Calu3 (cell line): ENCODE data around the gene NHEJ1. TPM values are rescaled to one million over a fixed set of nuclear protein-coding genes. Genes with fewer than 3 reads are reported as not detected.

ENCODE experiments used
- BruUV-seq: library from RNA; stranded (reverse); fragments of 400-500 nt; replicated peaks from 2 replicates; lab custom pipeline; 2021; lab: Mats Ljungman, UMichigan
- CTCF ChIA-PET: fragments of 300-600 bp; sonication (Branson Sonifier 250); formaldehyde crosslinking; loops from one replicate; lab custom pipeline; 2022; ENCODE audit warnings: antibody characterized with exemption; lab: Charles Lee
- DNase-seq: peaks from one replicate; pipeline ENCODE4 v3.0.0; 2022
- H3K27ac Mint-ChIP-seq: one replicate; pipeline ENCODE4 v1.8.0; 2022; ENCODE audit warnings: mixed read lengths; ENCODE audit not compliant: unreplicated experiment
- H3K27me3 Mint-ChIP-seq: one replicate; pipeline ENCODE4 v1.8.0; 2022; ENCODE audit warnings: mixed read lengths; ENCODE audit not compliant: unreplicated experiment
- H3K36me3 Mint-ChIP-seq: one replicate; pipeline ENCODE4 v1.8.0; 2022; ENCODE audit warnings: mild to moderate bottlenecking, moderate library complexity, mixed read lengths; ENCODE audit not compliant: insufficient read depth, unreplicated experiment
- H3K4me1 Mint-ChIP-seq: one replicate; pipeline ENCODE4 v1.8.0; 2022; ENCODE audit warnings: mild to moderate bottlenecking, low read depth, mixed read lengths; ENCODE audit not compliant: unreplicated experiment
- H3K4me3 Mint-ChIP-seq: one replicate; pipeline ENCODE4 v1.8.0; 2022; ENCODE audit warnings: mild to moderate bottlenecking, low read depth, moderate library complexity, mixed read lengths; ENCODE audit not compliant: unreplicated experiment
- H3K9me3 Mint-ChIP-seq: one replicate; pipeline ENCODE4 v1.8.0; 2022; ENCODE audit warnings: low read depth, mixed read lengths; ENCODE audit not compliant: unreplicated experiment
- intact Hi-C: fragments of 100-400 bp; cut with micrococcal nuclease; formaldehyde crosslinking; loops from one replicate; pipeline ENCODE4 v1.10.0; 2022; ENCODE audit not compliant: unreplicated experiment
- total RNA-seq: library from RNA; stranded (reverse); gene quantifications from 2 replicates; pipeline ENCODE4 v1.2.3, GENCODE V29; 2022
- TF ChIP-seq, protein P1 (sequence below): fragments of 200-600 bp; IDR thresholded peaks from one replicate; pipeline ENCODE4 v1.8.0; 2022; ENCODE audit warnings: antibody characterized with exemption; ENCODE audit not compliant: unreplicated experiment

The NHEJ1 gene
- total RNA-seq, 1 experiment from 2014 or later: 12.4 TPM

GRCh38 chr2:219173176-219173575 is 12.6 kb upstream of the NHEJ1 start:
- intact Hi-C loops: no loop called here
- TF ChIP-seq, protein P1, sequence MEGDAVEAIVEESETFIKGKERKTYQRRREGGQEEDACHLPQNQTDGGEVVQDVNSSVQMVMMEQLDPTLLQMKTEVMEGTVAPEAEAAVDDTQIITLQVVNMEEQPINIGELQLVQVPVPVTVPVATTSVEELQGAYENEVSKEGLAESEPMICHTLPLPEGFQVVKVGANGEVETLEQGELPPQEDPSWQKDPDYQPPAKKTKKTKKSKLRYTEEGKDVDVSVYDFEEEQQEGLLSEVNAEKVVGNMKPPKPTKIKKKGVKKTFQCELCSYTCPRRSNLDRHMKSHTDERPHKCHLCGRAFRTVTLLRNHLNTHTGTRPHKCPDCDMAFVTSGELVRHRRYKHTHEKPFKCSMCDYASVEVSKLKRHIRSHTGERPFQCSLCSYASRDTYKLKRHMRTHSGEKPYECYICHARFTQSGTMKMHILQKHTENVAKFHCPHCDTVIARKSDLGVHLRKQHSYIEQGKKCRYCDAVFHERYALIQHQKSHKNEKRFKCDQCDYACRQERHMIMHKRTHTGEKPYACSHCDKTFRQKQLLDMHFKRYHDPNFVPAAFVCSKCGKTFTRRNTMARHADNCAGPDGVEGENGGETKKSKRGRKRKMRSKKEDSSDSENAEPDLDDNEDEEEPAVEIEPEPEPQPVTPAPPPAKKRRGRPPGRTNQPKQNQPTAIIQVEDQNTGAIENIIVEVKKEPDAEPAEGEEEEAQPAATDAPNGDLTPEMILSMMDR: no peak
- peaks cover 19% of the 10 kb centered on the region for H3K4me1 Mint-ChIP-seq
- H3K9me3 Mint-ChIP-seq: no peaks in the 10 kb centered on the region
- peaks cover 41% of the 10 kb centered on the region for H3K36me3 Mint-ChIP-seq
- no TSS peak for BruUV-seq
- H3K27me3 Mint-ChIP-seq: no peaks in the 10 kb centered on the region
- H3K27ac Mint-ChIP-seq: no peak overlapping the region
- no peak overlapping the region for H3K4me3 Mint-ChIP-seq
- no peak for DNase-seq
- CTCF ChIA-PET: no interaction called here

- H3K4me3 Mint-ChIP-seq: no peak overlapping the region
- intact Hi-C loops: no loop called here
- TF ChIP-seq, protein P1: no peak
- H3K27ac Mint-ChIP-seq: no peak overlapping the region
- H3K4me1 Mint-ChIP-seq: peaks cover 15% of the 10 kb centered on the region
- no peaks in the 10 kb centered on the region for H3K27me3 Mint-ChIP-seq
- no TSS peak for BruUV-seq
- H3K36me3 Mint-ChIP-seq: peaks cover 34% of the 10 kb centered on the region
- H3K9me3 Mint-ChIP-seq: no peaks in the 10 kb centered on the region
- CTCF ChIA-PET: interaction anchor here (0.6 kb wide), 1 partner anchor 129 kb away, joined by 3 read pairs; no protein-coding TSS in a partner anchor
- no peak for DNase-seq
Observed at GRCh38 chr2:219172231-219173154, 11.9 kb upstream of the NHEJ1 start.

DNA sequence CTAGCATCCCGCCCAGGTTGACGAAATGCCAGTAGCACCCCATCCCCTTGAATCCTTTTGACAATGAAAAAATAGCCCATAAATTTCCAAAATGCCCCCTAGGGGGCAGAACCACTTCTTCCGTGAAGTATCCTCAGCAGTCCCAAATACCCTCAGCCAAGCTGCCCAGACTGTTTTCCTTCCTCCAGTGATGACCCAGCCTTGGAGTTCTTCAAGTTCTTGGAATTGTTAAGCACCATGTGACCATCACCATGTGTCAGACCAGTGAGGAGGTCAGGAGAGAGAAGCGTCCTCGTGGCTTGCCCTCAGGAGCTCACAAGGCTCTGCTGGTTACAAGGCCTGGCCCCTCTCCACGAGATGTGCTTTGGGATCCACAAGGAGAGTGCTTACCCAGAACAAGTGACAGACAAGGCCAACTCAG is 10.6 kb upstream of the NHEJ1 start:
- H3K4me3 Mint-ChIP-seq: no peak overlapping the region
- peak; percentile 51 for DNase-seq
- H3K4me1 Mint-ChIP-seq: peaks cover 9% of the 10 kb centered on the region
- peaks cover 21% of the 10 kb centered on the region for H3K36me3 Mint-ChIP-seq
- TF ChIP-seq, protein P1: peak; percentile 86
- CTCF ChIA-PET: interaction anchor here (0.8 to 1.7 kb wide), 2 partner anchors 12 to 123 kb away, joined by 3 to 8 read pairs; no protein-coding TSS in a partner anchor
- no peaks in the 10 kb centered on the region for H3K9me3 Mint-ChIP-seq
- no peaks in the 10 kb centered on the region for H3K27me3 Mint-ChIP-seq
- intact Hi-C loops: no loop called here
- no peak overlapping the region for H3K27ac Mint-ChIP-seq
- BruUV-seq: no TSS peak

GRCh38 chr2:219169930-219170654 is 9.5 kb upstream of the NHEJ1 start, which contains the start of gene SLC23A3:
TSS of gene SLC23A3 (minus strand) at chr2:219170029. CDS start at chr2:219169984, 45 bp downstream.
- Mint-ChIP-seq H3K4me1 (peaks cover 9% of the 10 kb centered on the region), H3K27me3 (no peaks in the 10 kb centered on the region), H3K36me3 (peaks cover 10% of the 10 kb centered on the region), H3K4me3 (no peak within 1 kb of the TSS), H3K27ac (no peak within 1 kb of the TSS), H3K9me3 (no peaks in the 10 kb centered on the region)
- no peak for DNase-seq
- intact Hi-C loops: loop anchor here (10.0 kb wide), 1 partner anchor 45 kb away; the partner anchor contains the start of gene ABCB6
- BruUV-seq: no TSS peak
- CTCF ChIA-PET: interaction anchor here (0.6 to 1.7 kb wide), 2 partner anchors 125 to 159 kb away, joined by 5 to 8 read pairs; no protein-coding TSS in a partner anchor
- TF ChIP-seq, protein P1: no peak
